M059J (cell line): ENCODE measurements around the gene SLITRK6. TPM values are rescaled to one million over a fixed set of nuclear protein-coding genes. Genes with fewer than 3 reads are reported as not detected.
"Not testable (repeated sequence)": the region's sequence is repeated elsewhere in the genome, so short reads cannot be mapped to it uniquely, and the experiment has no call there.

Source experiments
- DNase-seq: peaks from one replicate; pipeline ENCODE4 v3.0.0-alpha.2; 2012; ENCODE audit warnings: low read depth
- total RNA-seq: library from RNA; depleted of rRNA; stranded (reverse); fragments of >200 nt; shearing (Covaris generic); gene quantifications from 2 replicates; pipeline ENCODE4 v1.2.3, GENCODE V29; 2014; rRNA removed

SLITRK6 gene
- total RNA-seq = 0.44 and 3.2 TPM in 2 replicates

DNA sequence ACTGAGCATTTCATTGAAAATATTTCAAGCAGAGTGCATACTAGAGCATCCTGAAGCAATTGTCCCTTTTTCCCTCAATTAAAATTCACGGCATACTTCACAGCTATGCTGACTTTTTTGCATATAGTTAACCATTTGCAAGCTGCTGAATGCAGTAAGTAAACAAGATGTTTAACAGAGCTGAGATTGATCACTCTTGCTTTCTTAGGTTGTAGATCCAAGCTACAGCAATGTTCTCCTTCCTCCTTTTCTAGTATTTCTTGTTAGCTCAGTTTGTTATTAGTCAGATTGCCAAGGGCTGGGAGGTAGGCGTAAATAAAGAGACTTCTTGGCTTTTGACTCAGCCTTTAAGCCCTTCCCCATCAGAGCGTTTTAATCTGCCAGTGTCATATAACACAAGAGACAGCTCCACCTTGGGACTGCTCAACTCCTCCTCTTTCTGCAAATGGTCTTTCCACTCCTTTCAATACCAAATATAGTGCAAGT, at the start of gene SLITRK6:
Gene SLITRK6, minus strand, starts transcription at position 323 of the 486 bp plus-strand sequence. CDS start 2,911 bp downstream, outside the sequence.
- peak; percentile 71 for DNase-seq

DNA sequence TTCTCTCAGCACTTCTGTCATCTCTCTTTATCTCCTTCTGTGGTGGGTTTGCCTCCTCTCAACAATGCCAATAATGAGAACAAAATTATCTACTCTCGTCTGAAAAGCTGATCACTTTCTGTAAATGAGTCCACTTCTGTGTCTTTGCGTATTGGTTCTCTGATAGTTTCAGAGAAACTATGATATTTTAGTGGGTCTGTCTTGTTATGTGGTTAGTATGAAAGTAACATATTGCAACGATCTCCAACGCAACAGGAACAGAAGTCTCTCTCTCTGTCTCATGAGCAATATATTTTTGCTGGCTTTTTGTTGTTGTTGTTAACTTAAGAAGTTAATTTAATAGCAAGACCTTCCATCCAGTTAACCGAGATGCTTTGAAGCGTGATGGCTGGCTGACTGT, 47.8 kb upstream of the SLITRK6 start:
- no peak for DNase-seq

GRCh38 chr13:85841427-85841826, 42.2 kb upstream of the SLITRK6 start:
- no peak for DNase-seq

- DNase-seq = no peak
Observed at GRCh38 chr13:85833921-85834320, 34.7 kb upstream of the SLITRK6 start.

GRCh38 chr13:85828094-85828684, 29.0 kb upstream of the SLITRK6 start:
- peak; percentile 3 for DNase-seq

DNA sequence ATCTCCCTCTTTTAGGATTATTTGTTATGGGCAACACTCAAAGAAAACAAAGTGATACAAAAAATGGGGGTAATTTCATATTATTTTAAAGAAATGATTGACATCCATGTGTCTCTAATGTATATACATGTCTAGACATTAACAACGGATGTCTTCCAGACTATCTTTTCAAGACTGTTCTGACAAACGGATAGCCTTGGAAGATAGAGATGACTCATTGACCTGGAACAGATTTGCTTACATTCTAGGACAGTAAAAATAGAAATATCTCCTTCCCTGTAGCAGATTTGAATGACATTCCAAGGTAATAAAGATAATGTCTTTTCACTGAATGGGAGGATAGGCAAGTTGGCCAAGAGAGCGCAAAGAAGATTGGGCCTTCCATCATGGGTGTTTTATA, 26.2 kb upstream of the SLITRK6 start:
- peak; percentile 5 for DNase-seq

- DNase-seq = no peak
Observed at GRCh38 chr13:85823832-85824231, 24.6 kb upstream of the SLITRK6 start.

DNA sequence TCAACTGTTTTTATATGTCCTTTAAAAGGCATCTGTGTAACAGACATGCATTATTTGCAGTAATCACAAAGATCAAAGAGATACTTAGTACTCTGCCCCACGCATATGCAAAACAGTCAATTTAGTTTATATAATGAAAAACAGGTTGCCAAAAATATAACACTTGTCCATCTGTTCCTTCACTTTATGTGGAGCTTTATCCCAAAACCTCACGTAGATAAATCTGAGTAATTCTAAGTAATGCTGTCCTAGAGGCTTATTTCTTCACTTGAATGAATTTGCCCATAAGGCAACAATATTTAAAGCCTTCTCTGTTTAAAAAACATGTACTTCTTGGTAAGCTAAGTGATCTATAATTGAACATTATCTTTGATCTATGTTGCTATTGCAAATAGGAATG, 20.3 kb upstream of the SLITRK6 start:
- DNase-seq = no peak

DNA sequence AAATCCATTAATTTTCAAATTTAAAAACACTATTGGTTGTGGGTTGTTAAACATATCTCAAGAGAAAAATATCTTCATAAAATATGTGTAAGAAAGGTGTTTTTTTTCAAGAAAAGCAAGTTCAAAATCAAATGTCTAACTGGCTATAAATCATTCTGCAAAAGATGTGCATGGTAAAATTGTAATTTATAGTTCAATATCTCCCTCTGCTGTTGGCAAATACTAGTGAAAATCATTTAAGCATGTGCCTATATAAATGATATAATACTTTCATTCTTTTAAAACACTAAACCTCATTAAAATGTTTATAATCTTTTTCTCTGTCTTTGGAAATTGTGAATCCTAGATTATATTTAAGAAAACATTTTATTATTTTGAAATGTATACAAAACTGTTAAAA, 17.2 kb upstream of the SLITRK6 start:
- no peak for DNase-seq

GRCh38 chr13:85812282-85812681, 13.1 kb upstream of the SLITRK6 start:
- no peak for DNase-seq

DNA sequence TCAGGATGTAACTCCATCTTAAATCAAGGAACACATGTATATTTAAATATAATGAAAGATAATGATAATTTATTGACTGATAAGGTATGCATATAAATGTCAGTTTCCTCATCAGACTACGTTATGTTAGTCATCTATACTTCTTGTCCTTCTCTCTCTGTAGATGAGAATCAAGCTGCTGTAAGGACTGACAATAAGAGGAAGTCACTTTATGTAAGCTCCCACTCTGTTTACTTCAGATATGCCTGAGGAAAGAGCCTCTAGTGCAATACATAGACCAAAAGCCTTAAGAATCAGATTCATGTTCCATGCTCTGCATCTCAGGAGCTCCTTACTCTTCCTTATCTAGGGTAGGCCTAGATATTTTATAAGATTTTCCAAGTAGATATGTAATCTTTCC, 9.6 kb upstream of the SLITRK6 start:
- DNase-seq = no peak

- peak; percentile 41 for DNase-seq
Observed at GRCh38 chr13:85806553-85807175, 7.4 kb upstream of the SLITRK6 start.

GRCh38 chr13:85798556-85798955, 663 bp downstream of the SLITRK6 start:
- no peak for DNase-seq

- no peak for DNase-seq
Observed at GRCh38 chr13:85797311-85797710, 1.9 kb downstream of the SLITRK6 start.

DNA sequence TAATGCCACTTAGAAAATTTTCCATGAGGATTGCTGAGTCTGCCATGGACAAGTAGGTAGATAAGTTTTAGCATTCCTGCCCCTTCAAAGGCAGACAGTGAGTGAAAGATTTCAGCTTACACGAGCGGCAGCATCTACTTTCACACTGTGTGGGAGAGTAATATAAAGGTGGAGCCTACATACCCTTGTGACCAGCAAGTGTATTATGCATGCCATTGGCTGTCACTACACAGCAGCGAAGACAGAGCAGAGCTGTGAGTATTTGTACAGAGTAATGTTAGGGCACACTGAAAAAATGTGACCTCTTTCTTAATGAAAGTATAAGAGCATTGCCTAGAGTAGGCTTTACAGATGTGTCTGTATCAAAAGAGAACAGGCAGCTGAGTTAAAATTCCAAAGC, 14.0 kb downstream of the SLITRK6 start:
- DNase-seq = no peak

GRCh38 chr13:85772367-85772766, 26.9 kb downstream of the SLITRK6 start:
- DNase-seq = peak; percentile 13

DNA sequence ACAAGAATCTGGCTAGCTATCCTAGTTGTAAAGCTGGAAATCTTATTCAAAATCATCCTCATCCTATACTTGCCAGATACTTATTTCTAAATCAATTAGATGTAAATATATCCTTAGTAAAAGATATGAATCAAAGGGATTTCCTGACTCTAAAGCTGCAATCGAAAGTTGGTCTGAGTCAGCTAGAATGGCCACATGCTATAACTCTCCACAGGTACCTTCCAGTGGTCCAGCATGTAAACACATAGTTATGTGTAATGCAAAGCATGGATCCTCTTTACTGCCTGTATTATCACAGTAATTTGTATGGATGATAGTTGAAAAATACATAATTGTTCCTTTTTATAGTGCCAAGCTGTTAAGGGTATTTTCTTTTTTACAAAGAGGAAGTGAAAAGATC, 27.4 kb downstream of the SLITRK6 start:
- DNase-seq = no peak

GRCh38 chr13:85768946-85769345, 30.3 kb downstream of the SLITRK6 start:
- no peak for DNase-seq

GRCh38 chr13:85755123-85755522, 44.1 kb downstream of the SLITRK6 start:
- no peak for DNase-seq

GRCh38 chr13:85743201-85743770, 55.9 kb downstream of the SLITRK6 start:
- not testable (repeated sequence) for DNase-seq
